DLD1 (cell line): ENCODE measurements around the gene TIMMDC1.
"Not testable (repeated sequence)": the region's sequence is repeated elsewhere in the genome, so short reads cannot be mapped to it uniquely, and the experiment has no call there.

Experiments used
- in situ Hi-C: cut with HindIII; loops from 2 replicates; pipeline ENCODE4 v1.10.0; 2017; ENCODE audit warnings: low sequenced_read_pairs

TIMMDC1 gene

GRCh38 chr3:119508172-119508845 is 10.0 kb downstream of the TIMMDC1 start:
- in situ Hi-C loops = no loop called here

GRCh38 chr3:119510690-119511089 is 12.3 kb downstream of the TIMMDC1 start:
- in situ Hi-C loops = no loop called here

DNA sequence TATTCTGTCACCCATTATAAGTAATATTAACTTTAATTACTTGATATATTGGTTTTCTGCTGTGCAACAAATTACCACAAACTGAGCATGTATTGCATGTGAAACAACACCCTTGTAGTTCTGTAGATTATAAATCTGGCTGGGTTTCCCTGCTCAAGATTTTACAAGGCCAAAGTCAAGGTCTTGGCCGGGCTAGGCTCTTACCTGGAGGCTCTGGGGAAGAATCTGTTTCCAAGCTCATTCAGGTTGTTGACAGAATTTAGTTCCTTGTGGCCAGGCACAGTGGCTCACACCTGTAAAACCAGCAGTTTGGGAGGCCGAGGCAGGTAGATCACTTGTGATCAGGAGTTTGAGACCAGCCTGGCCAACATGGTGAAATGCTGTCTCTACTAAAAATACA is 16.3 kb downstream of the TIMMDC1 start:
- in situ Hi-C loops = no loop called here

- in situ Hi-C loops = no loop called here
Observed at GRCh38 chr3:119517112-119517511, 18.8 kb downstream of the TIMMDC1 start.

- in situ Hi-C loops = no loop called here
Observed at GRCh38 chr3:119518026-119518425, 19.7 kb downstream of the TIMMDC1 start.

DNA sequence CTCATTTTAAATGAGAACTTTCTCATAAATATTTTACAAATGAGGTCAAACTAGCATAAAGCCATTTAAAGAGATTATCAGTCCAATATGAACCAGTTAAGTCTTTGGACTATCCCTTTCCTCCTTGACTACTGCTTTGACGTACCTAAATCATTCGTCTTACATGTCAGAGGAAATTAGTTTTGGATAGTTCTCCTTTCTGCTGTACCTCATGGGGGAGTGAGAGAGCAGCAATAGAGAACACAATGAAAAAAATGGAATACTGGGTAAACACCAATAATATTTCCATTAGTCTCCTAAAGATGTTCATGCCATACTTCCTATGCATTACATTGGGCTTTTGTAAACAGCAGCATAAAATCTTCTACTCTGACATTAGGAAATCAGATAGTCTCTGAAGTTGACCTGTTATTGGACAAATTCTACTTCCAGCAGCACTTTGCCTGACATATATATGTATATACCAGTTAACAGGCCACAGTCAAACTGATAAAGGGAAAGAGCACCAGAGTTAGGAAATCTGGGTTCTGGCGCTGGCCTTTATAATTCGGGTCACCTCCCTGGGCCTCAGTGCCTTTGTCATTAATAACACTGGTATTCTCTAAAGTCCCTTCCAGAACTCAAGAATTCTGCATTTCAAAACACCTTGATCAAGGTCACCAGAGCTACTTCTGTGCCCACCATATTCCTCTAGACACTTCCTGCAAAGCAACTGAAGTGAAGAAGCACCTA is 26.8 kb downstream of the TIMMDC1 start:
- in situ Hi-C loops = no loop called here

DNA sequence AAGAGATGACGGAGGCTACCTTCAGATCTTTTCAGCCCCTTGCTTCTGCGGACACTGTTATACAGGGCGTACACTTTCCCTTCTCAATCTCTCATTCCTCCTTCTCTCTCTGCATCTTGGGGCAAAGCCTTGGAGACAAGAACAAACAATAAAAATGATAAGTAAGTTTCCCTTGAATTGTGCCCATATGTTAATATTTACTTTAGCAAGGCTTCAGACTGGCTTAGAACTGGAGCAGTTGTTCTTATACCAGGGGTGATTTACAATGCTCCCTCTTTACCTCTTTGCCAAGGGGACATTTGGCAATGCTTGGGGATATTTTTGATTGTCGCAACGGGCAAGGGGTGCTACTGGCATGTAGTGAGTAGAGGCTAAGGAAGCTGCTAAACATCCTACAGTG is 29.4 kb downstream of the TIMMDC1 start:
- in situ Hi-C loops = no loop called here

DNA sequence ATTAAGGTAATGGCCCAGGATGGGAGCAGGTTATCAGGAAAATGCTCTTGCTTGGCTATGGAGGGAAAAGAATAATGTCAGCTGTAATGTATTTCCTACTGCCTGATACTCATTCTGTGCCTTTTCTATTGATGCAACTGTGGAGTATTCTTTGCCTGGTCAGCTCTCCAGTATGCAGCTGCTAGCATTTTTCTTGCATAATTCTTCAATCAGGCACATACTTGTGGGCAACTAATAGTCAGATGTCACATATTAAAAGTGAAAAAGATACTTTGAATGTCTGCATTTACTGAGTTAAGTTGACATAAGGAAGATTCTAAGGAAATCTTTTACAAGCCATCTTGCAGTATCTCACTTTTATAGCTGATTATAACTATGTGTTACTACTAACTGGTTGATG is 31.5 kb downstream of the TIMMDC1 start:
- in situ Hi-C loops = no loop called here

DNA sequence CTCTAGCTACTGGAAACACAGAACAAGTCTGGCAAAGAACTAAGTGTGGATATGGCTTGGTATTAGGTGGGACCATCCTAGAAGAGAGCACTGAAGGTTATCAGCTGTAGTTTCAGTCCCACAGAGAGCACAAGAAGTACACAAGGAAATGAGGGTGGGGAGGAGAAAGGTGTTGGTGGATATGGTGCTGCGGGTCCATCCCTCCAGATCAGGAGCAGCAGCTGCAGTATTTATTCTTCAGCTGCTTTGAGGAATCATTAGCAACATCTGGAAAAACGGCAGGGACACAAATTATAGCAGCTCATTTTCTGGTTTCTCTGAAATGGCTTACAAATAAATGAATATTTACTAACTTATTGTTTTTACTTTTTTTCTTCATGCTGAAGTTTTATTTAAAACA is 32.1 kb downstream of the TIMMDC1 start:
- in situ Hi-C loops = no loop called here

DNA sequence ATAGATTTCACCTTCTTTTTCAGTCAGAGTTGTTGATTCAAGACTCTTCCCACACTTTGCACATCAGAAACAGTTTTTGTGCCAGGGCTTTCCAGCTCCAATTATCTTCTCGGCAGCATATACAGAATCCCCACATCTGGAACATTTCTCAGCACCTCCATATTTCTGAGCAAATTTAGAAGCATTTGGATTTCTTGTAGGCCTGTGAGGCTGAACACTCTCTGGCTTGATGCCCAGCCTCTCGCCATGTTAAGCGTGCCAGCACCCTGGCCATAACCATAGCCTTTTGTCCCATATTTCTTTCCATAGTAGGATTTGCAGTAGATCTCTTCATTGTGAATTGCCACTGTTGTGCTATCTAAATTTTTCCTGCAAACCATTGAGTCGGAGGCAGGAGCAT is 32.8 kb downstream of the TIMMDC1 start:
- in situ Hi-C loops = no loop called here

GRCh38 chr3:119534296-119534695 is 35.9 kb downstream of the TIMMDC1 start:
- in situ Hi-C loops = no loop called here

- in situ Hi-C loops = no loop called here
Observed at GRCh38 chr3:119536757-119537156, 38.4 kb downstream of the TIMMDC1 start.

DNA sequence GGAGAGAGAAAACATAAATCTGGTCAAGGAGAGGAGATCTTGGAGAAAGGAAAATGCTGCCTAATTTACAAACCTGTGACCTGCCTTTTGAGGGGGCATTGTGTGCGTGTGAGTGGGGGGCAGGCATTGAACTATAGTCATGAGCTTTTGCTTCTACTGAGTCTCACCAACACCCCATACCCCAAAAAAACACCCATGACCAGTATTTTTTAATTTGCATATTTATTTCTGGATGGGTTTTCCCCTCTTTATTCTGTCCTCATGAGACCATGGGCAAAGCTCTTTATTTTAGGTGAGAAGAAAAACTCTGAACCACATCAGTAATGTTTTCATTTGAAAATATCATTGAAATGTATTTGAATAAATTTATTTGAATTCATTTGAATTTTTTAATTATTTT is 40.4 kb downstream of the TIMMDC1 start:
- in situ Hi-C loops = no loop called here

- in situ Hi-C loops = no loop called here
Observed at GRCh38 chr3:119541547-119541946, 43.2 kb downstream of the TIMMDC1 start.

DNA sequence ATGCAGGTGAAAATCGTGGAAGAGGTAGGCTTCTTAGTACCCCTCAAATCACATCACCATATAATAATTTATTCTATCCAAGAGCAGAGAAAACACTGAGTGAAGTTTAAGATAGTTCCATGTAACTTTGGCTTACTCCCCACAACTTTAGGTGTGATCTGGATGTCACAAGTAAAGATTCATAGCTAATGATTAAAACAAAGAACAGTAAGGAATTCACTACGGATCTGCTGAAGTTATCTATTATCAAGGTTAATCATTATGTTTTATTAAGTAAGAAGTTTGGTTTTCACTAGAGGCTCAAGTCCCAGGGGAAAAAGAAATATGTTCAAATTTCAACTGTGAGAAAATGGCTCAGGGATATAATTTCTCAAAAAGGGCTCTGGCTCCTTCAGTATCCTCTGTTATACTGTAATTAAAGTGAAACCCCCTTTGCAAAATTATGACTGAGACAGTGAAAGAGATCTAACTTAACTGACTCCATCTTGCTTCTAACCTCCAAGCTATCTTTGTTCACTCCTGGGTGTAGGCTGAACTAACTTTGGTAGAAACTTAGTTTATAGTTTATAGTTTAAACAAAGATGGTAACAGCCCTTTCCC is 43.9 kb downstream of the TIMMDC1 start:
- in situ Hi-C loops = no loop called here

- in situ Hi-C loops = no loop called here
Observed at GRCh38 chr3:119543147-119543546, 44.8 kb downstream of the TIMMDC1 start.

DNA sequence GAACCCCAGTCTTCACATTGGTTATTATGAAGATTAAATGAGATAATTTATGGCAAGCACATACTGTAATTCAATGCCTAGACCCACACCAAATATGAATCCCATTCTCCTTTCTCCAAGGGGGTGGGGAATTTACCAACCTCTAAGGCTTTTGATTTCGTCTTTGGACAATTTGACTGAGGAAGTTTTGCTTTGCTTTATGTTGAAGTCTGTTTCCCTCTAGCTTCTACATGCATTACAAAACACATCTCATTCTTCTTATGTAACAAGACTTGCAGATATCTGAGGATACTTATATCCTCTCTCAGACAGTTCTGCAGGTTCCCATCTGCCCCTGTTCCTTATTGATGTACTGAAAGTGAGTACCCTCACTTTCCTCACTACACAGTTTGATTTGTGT is 48.9 kb downstream of the TIMMDC1 start:
- in situ Hi-C loops = no loop called here

DNA sequence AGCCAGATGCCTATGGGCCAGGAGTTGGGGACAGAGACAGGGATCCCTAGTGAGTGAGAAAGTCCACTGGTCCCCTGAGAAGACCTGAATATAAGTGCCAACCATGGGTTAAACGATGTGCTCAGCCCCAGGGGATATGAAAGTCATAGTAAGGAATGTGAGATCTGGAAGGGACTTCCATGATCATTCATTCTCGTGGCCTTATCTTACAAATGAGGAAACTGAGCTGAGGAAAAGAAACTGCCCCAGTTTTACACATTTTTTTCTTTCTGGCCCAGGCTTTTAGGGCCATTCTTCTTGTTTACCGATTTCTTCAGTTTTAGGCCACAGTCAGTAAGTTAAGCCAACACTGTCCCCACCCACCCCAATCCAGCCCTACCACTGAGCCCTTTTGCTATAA is 50.0 kb downstream of the TIMMDC1 start:
- in situ Hi-C loops = no loop called here

GRCh38 chr3:119550192-119550910 is 52.0 kb downstream of the TIMMDC1 start:
- in situ Hi-C loops = no loop called here

GRCh38 chr3:119551598-119551997 is 53.3 kb downstream of the TIMMDC1 start:
- in situ Hi-C loops = no loop called here

GRCh38 chr3:119552928-119553327 is 54.6 kb downstream of the TIMMDC1 start:
- in situ Hi-C loops = not testable (repeated sequence)
